Kidney epithelial cell (primary cell): ENCODE results near the gene KCNK17. TPM values are rescaled to one million over a fixed set of nuclear protein-coding genes. Genes with fewer than 3 reads are reported as not detected.

Source experiments
- DNase-seq: peaks from one replicate; pipeline ENCODE4 v3.0.0-alpha.2; 2010; ENCODE audit warnings: low read depth
- H3K27me3 ChIP-seq: 2 replicates; pipeline ENCODE4 v1.6.0; 2011; ENCODE audit warnings: low read length; ENCODE audit not compliant: control insufficient read depth, insufficient read depth
- H3K36me3 ChIP-seq: 2 replicates; pipeline ENCODE4 v1.5.1; 2011; ENCODE audit warnings: low read length; ENCODE audit not compliant: control insufficient read depth, insufficient read depth
- H3K4me3 ChIP-seq: 2 replicates; pipeline ENCODE4 v1.5.1; 2011; ENCODE audit warnings: low read depth, mild to moderate bottlenecking, control low read depth, low read length
- total RNA-seq: library from RNA; depleted of rRNA; stranded (reverse); fragments of >200 nt; gene quantifications from 2 replicates; pipeline ENCODE4 v1.2.3, GENCODE V29; 2015
- TF ChIP-seq, protein P1 (sequence below): IDR thresholded peaks from 2 replicates; pipeline ENCODE4 v1.5.1; 2011; ENCODE audit warnings: mild to moderate bottlenecking, moderate library complexity, low read length, control low read depth, inconsistent platforms; ENCODE audit not compliant: insufficient read depth, poor library complexity, severe bottlenecking

KCNK17 gene
- total RNA-seq, 1 donor from 2014 or later, result not detected

DNA sequence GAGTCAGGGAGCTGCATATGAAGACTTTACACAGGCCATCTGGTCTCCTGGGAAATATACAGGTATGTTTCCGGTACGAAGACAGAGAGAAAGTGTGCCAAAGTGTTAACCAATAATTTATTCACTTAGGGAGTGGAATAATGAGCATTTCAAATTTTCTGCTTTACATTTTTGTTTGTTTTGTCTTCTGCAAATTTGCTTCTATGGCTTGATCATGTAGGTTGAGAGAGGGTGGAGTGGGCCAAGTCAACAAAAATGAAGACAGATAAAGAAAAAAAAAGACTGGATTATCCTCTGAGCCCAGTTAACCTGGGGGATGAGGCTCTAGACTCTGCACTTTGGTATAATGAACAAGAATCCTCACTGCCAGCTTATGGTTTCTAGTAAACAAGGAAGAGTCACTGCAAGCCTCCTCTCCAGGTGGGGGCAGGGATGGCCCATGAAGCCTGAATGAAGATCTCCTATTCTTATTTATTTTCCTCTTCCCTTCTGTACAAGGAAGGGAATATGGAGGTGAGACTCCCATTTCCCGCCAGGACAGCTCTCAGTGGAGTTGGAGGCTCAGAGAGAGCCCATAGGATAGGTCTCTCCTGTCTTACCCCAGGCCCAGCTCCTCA is 37.7 kb downstream of the KCNK17 start:
- TF ChIP-seq, protein P1, sequence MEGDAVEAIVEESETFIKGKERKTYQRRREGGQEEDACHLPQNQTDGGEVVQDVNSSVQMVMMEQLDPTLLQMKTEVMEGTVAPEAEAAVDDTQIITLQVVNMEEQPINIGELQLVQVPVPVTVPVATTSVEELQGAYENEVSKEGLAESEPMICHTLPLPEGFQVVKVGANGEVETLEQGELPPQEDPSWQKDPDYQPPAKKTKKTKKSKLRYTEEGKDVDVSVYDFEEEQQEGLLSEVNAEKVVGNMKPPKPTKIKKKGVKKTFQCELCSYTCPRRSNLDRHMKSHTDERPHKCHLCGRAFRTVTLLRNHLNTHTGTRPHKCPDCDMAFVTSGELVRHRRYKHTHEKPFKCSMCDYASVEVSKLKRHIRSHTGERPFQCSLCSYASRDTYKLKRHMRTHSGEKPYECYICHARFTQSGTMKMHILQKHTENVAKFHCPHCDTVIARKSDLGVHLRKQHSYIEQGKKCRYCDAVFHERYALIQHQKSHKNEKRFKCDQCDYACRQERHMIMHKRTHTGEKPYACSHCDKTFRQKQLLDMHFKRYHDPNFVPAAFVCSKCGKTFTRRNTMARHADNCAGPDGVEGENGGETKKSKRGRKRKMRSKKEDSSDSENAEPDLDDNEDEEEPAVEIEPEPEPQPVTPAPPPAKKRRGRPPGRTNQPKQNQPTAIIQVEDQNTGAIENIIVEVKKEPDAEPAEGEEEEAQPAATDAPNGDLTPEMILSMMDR, result no peak
- no peak for DNase-seq

DNA sequence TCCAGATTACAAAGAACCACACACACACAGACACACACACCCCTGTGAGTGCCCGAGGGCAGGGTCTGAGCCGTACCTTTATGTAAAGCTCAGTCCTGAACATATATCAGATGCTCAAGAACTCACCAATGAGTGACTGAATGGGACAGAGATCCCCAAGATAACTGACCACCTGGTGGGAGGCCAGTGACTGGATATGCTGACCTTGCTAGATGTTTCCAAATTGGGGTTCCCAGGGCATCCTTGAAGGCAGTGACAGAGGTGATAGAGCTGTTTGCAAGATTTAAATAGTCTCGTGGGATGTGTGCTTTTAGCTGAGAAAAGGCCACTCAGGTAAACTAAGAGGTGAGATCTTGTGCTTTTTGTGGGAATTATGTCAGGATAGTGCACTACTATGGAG is 39.3 kb downstream of the KCNK17 start:
- TF ChIP-seq, protein P1, result no peak
- no peak overlapping the region for H3K4me3 ChIP-seq
- DNase-seq, result no peak
- no peaks in the 10 kb centered on the region for H3K27me3 ChIP-seq
- H3K36me3 ChIP-seq, result no peaks in the 10 kb centered on the region

More for the DNA sequence above, 37.7 kb downstream of the KCNK17 start:
- H3K4me3 ChIP-seq, result no peak overlapping the region
- no peaks in the 10 kb centered on the region for H3K36me3 ChIP-seq
- no peaks in the 10 kb centered on the region for H3K27me3 ChIP-seq

DNA sequence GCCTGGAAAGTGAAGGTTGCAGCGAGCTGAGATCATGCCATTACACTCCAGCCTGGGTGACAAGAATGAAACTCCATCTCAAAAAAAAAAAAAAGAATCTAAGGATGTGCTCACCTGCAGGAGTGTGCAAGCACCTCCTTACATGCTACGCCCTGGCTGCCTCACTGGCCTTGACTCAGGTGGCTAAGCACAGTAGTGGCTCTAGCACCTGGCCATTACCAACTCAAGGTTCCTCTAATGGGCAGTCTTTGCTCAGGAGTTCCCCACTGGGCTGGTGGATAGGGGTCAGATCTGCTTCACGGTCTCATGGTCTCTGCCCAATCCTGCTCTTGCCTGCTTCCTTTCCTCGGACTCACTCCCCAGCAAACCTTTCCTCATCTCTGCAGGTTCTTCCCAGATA is 39.7 kb downstream of the KCNK17 start:
- no peak for DNase-seq
- Histone ChIP-seq H3K4me3 (no peak overlapping the region), H3K36me3 (no peaks in the 10 kb centered on the region), H3K27me3 (no peaks in the 10 kb centered on the region)
- TF ChIP-seq, protein P1, result no peak

DNA sequence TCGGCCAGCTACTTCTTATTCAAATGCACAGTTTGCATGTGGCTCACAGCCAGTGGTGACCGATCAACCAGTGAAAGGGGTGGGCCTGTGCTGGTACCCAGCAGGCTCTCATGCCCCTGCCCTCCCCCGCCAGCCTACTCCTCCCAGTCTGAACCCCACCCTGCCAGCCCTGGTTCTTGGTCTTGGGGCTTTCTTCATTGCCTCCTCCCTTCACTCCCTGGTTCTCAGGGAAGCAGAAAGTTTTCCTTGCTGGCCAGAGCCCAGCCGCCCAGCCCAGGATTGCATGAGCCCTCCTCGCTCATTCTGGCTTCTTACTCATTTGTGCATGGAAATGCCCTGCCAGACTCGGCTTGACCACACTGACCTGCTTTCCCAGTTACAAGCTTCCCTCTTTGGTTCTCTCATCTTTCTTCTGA is 40.8 kb downstream of the KCNK17 start:
- no peaks in the 10 kb centered on the region for H3K27me3 ChIP-seq
- TF ChIP-seq, protein P1, result no peak
- no peaks in the 10 kb centered on the region for H3K36me3 ChIP-seq
- H3K4me3 ChIP-seq, result no peak overlapping the region
- DNase-seq, result peak; percentile 34

DNA sequence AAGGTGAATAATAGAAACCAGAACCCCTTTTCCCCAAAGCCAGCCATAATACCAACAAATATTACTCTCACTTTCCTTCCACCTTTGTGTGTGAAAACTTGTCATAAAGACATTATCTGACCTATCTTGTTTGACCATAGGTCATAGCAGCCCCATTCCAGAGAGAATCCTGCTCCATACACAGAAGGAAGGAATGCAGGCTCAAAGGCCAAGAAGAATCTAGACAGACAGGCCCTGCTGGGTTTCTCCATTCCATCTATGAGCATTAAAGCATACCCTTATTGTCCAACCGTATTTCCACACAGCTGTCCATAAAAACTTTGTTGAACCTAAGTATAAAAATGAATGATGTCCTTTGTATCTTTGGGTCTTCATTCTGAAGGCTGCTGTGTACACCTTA is 44.3 kb downstream of the KCNK17 start:
- Histone ChIP-seq H3K27me3 (no peaks in the 10 kb centered on the region), H3K4me3 (no peak overlapping the region), H3K36me3 (no peaks in the 10 kb centered on the region)
- TF ChIP-seq, protein P1, result no peak
- DNase-seq, result no peak

DNA sequence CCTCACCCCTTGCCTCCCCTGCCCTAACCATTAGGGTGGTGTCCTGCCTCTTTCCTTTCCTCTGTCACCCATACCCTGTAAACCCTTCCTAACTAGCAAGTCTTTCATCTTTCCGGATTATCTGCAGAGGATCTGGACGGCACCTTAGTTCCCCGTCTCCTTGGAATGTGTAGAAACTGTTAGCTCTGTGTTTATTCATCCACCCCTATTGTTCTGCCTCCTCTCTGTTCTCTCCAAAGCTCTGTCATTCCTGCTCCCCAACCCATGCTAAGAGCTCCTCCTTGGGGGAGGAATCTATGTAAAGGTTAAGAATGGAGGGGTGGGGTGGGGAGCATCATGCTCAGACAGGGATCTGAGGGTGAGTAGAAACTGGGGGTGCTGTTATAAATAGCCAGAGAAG is 45.5 kb downstream of the KCNK17 start:
- H3K27me3 ChIP-seq, result no peaks in the 10 kb centered on the region
- no peak for DNase-seq
- TF ChIP-seq, protein P1, result no peak
- no peaks in the 10 kb centered on the region for H3K36me3 ChIP-seq
- no peak overlapping the region for H3K4me3 ChIP-seq
